ENCODE measurements around the gene KCNMB2.

- TF ChIP-seq POLR2A (IDR thresholded peaks at IDR 0.05) (no peak), CTCF (IDR thresholded peaks at IDR 0.05) (no peak), EP300 (IDR thresholded peaks at IDR 0.05) (no peak)
These were observed 196.6 kb downstream of the KCNMB2 start for GRCh38 chr3:178732824-178733223.

Data from tibial nerve (tissue), 4 donors.